GM21526 (cell line): Measurements from ENCODE around the gene SUPT5H.
A peak's percentile ranks its signal among the peaks of the same experiment; 100 is the strongest.

Experiments
- ATAC-seq: cut with Tn5 transposase; IDR thresholded peaks from one replicate; pipeline ENCODE4 v1.9.1; 2021; ENCODE audit warnings: moderate library complexity; ENCODE audit not compliant: unreplicated experiment, low FRiP score

SUPT5H gene

DNA sequence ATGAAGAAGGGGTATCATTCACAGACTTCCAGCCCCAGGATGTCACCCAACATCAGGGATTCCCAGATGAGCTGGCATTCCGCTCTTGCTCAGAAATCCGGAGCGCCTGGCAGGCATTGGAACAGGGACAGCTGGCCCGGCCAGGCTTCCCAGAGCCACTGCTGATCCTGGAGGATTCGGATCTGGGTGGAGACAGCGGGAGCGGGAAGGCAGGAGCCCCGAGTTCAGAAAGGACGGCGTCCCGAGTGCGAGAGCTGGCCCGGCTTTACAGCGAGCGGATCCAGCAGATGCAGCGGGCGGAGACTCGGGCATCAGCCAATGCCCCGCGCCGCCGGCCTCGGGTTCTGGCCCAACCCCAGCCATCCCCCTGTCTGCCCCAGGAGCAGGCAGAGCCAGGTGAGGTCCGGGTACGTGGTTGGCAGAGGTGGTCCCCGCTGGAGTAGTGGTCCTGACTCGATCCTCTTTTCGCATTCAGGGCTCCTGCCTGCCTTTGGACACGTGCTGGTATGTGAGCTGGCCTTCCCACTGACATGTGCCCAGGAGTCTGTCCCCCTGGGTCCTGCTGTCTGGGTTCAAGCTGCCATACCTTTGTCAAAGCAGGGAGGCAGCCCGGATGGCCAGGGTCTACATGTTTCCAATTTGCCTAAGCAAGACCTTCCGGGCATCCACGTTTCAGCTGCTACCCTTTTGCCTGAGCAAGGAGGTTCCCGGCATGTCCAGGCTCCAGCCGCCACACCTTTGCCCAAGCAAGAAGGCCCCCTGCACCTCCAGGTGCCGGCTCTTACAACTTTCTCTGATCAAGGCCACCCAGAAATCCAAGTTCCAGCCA is 21.9 kb upstream of the SUPT5H start:
- no peak for ATAC-seq

DNA sequence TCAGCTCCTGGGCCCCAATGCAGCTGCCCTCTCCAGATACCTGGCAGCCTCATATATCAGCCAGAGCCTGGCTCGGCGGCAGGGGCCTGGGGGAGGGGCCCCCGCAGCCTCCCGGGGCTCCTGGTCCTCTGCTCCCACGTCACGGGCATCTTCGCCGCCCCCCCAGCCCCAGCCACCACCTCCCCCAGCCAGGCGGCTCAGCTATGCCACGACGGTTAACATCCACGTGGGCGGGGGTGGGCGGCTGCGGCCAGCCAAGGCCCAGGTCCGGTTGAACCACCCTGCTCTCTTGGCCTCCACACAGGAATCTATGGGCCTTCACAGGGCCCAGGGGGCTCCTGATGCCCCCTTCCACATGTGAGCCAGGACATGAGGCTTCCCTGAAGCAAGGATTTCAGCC is 20.4 kb upstream of the SUPT5H start:
- no peak for ATAC-seq

DNA sequence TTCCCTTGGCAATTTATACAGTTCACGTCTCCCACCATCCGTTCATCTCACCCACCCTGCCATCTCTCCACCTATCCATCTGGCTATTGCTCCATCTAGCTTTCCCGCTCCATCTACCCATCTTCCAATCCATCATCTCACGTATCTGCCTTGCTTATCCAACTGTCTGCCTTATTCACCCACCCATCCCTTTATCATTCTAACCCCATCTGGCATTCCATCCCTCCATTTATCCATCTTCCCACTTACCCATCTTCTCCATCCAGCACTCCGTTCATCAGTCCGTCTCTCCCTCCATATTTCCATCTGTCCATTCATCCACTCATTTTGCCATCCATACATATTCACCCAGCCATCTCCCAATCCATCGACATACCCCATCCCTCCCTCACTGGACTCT is 19.6 kb upstream of the SUPT5H start:
- no peak for ATAC-seq

DNA sequence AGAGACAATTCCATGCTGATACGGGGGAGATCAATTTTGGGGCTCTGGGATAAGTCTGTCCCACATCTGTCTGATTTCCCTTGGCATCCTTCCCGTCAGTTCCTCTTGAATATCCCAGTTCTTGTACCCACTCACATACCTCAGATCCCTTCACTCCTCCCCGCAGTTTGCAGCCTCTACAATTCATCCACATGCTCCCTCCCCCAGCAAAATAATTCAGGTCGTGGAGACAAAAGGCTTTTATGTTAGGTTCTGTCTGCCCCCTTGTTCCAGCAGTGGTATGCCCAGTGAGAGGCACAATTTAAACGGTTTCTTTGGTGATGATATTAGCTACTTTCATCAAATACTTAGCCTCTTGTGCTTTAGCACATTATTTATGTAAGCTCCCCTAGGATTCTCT is 19.2 kb upstream of the SUPT5H start:
- no peak for ATAC-seq

DNA sequence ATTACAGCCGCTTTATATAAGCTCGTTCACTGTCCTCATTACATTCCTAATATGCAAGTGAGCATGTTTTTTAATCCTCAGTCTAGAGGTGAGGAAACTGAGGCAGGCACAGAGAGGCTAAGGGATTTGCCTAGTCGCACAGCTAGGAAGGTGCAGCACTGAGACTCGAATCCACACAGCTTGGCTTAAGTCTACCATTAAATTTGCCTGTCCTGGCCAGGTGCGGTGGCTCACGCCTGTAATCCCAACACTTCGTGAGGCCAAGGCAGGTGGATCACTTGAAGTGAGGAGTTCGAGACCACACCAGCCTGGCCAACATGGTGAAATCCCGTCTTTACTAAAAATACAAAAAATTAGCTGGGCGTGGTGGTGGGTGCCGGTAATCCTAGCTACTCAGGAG is 17.7 kb upstream of the SUPT5H start:
- no peak for ATAC-seq

DNA sequence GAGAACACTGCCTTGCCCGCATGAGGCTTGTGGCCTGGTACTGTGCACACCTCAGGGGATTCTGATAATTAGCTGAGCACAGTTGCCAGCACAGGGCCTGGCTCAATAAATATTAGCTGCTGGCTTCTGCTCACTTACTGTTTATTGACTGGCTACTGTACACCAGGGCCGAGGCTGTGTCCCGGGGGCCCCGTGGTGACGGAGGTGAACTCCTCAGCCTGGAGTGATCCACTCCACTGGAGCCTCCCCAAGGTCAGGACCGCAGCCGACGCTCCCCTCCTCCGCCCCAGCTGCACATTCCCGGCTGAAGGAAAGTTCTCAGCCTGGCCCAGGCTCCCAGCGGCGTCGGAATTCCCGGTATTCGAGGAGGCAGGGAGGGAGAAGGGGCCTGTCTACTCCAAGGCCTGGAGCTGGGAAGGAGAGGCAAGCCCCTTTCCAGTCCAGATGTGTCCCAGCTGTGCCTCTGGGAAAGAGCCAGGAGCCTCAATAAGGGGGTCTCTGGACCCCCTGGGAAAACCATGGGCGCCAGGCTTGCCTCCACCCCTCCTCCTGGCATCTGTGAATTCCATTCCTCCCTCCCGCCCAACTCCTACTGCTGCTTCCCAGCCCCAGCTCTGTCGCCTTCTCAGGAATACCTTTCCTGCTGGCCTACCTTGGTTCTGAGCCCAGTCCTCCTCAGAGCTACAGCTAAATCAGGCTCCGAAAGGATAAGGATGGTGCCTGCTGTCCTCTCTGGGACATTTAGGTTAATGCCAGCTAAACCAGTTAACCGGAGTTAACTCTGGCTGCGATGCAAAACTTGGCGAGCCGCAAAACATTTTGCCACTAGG is 16.9 kb upstream of the SUPT5H start:
- ATAC-seq: no peak

DNA sequence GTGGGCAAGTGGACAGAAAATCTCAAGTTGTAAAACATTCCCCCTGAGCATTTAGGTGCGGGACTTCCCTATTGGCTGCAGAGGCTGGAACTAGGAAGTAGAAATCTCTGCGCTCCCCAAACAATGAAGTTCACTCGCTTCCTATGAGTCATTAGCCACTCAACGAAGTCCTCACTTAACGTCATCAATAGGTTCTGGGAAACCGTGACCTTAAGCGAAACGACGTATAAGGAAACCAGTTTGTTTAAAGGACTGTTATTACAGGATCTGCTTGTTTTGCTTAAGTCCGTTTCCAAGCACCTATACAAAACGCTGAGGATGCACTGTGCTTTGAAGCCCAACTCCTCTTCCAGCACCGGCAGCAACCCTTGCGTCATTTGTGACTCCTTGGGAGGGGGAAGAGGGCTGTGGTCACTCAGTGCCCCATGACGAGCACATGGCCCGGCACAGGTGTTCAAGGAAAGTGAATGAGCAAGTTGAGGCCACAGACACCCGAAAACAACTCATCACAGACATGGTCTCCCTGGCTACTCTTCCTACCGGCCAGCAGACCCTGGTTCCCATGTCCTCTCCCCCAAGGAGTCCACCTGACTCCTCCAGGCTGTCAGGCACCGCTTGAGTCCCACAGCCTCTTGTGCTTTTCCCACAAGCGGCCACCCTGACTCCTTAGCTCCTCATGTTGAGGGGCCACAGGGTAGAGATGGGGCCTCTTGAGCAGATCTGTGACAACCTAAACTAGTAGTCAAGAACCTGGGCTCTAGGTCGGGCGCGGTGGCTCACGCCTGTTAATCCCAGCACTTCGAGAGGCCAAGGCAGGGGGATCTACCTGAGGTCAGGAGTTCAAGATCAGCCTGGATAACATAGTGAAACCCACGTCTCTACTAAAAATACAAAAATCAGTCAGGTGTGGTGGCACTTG is 14.4 kb upstream of the SUPT5H start:
- no peak for ATAC-seq

DNA sequence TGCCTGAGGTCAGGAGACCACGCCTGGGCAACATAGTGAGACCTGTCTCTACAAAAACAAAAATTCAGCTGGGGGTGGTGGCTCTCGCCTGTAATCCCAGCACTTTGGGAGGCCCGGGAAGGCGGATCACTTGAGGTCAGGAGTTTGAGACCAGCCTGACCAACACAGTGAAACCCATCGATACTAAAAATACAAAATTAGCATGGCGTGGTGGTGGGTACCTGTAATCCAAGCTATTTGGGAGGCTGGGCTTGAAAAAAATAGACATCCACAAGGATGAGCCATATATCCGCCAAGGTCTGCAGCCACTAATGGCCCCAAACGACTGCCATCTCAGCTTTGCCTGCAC is 12.7 kb upstream of the SUPT5H start:
- no peak for ATAC-seq

DNA sequence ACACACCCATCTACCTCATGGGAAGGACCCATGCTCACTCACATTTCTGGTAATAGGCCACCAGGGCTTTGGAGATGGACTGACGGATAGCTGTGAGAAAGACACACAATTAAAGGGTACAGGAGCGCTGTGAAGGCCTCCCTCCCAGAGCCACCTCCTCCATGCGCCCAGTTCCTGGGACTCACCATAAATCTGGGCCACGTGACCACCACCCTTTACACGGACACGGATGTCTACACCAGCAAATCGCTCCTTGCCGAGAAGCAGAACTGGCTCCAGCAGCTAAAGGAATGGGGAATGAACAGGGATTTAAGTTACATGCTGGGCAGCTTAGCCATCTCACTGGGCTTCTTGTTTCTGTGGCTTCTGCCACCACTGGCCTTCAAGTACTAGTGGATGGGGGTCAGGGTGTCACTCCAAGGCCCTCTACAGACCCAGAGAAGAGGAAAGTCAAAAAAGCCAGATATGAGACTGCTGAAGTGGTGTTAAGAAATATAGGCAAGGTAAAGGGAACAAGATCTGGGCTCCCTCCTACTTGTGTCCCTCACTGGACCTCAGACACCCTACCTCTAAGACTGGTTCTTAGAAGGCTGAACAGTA is 11.8 kb upstream of the SUPT5H start:
- ATAC-seq: no peak

DNA sequence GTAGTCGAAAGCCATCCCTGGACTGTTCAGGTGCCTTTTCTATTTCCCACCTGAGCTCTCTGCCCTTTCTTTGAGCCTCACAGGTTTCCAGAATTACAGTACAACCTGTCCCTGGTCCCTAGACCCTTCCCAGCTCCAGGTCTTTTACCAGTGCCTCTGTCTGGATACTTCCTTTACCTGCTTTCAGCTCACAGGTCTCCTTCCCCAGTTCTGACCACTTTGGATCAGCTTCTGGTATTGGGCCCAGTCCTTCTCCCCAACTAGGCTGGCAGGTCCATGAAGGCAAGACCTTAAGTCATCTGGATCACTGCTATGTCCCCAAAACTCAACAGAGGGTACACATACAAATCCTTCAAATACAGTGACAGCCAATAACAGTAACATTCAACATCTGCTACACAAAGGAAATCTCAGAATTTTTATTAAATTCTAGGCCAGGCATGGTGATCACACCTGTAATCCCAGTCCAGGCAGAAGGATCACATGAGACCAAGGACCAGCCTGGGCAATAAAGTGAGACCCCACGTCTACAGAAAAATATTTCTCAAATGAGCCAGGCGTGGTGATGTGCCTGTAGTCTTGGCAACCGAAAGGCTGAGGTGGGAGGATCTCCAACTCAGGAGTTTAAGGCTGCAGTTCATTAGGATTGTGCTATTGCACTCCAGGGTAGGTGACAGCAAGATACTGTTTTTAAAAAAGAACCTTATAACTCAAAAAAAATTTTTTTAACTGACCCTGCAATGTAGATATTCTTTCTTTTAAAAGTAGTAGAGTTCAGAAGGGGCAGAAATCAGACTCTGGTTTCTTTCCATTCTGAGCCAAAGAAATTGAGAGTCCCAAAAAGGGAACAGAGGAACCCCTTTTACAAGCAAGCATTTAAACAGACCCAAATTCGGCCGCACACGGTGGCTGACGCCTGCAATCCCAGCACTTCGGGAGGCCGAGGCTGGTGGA is 11.0 kb upstream of the SUPT5H start:
- no peak for ATAC-seq

DNA sequence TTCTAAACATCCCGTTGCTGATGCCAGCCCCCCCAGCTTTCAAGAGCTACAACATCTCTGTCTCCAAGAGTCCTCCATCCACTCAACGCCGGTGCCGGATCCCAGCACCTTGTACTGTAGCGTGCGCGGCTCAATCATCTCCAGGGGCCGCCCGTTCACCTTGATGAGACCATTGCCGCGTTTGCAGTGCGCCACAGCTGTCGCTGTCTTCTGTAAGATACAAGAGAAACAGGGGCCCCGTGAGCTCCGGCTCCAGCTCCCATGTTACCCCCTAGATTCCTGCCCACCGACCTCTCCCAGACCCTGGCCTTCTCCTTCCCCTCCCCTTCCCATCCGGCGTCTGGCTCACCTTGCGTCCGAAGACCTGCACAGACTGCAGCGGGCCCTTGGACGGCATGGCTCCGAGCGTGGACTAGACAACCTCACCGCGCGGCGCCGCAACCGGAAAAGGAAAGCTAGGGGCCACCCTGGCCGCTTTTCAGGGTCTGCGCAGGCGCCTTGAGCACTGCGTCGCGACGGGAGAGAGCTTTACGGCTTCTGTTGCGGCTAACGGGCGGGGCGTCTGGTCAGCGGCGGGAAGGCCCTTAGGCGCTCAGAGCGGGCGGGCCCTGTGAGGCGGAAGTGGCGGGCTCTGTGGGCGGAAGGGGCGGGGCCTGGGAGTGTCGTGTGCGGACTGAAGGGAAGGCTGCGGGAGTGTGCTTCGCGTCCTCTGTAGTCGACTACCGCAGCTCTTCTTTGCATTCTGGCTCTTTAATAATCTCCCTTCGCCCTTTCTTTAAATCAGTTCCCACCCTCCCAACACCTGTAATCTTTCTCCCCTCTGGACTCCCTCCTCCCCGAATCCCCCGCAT is 9.7 kb upstream of the SUPT5H start, which contains the start of gene RPS16:
TSS of gene RPS16 (minus strand) at position 451 of the 851 bp plus-strand sequence. CDS start at position 397, 54 bp downstream.
- ATAC-seq: peak; percentile 70

DNA sequence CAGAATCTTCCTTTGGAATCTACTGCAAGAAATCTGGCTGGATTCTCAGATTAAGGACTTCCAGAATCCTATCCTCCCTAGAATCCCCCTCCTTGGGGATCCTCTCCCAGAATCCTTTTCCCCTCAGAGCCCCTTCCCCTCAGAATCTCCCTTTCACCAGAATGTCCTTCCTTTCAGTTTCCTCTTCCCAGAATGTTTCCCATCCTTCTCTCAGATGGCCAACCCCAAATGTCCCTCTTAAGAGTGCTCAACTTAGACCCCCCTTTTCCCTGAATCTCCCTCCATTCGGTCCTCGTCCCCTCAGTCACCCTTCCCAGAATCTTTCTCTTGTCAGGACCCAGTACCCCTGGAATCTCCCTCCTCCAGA is 9.0 kb upstream of the SUPT5H start:
- no peak for ATAC-seq

DNA sequence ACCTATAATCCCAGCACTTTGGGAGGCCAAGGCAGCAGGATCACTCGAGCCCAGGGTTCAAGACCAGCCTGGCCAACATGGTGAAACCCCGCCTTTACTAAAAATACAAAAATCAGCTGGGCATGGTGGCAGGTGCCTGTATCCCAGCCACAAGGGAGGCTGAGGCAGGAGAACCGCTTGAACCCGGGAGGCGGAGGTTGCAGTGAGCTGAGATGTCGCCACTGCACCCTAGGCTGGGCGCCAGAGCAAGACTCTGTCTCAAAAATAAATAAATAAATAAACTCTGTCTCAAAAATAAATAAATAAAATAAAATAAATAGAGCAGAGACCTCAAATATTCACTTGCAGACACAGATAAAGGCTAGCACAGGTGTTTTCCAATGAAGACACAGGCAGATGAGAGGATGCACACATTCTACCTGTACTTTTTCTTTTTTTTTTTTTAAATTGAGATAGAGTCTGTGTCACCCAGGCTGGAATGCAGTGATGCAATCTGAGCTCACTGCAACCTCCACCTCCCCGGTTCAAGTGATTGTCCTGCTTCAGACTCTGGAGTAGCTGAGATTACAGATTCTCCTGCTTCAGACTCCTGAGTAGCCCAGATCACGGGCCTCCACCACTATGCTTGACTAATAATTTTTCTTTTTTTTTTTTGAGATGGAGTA is 7.0 kb upstream of the SUPT5H start:
- ATAC-seq: no peak

DNA sequence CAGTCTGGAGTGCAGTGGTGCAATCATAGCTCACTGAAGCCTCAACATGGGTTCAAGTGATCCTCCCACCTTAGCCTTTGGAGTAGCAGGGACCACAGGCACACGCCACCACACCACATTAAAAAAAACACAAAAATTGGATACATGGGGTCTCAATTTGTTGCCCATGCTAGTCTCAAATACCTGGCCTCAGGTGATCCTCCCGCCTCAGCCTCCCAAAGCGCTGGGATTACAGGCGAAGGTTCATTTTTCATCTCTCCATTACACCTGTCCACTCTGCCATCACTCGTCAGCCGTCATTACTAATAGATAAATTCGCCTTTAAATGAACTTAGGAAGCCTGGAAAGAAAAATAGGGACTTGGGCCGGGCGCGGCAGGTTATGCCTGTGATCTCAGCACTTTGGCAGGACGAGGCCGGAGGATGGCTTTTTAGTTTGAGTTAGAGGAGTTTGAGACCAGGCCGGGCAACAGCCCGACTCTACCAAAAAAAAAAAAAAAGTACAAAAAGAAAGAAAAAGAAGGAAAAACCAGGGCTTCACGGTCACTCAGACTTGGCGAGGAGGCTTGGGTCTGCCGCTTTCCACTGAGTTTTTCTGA is 685 bp upstream of the SUPT5H start:
- ATAC-seq: no peak

DNA sequence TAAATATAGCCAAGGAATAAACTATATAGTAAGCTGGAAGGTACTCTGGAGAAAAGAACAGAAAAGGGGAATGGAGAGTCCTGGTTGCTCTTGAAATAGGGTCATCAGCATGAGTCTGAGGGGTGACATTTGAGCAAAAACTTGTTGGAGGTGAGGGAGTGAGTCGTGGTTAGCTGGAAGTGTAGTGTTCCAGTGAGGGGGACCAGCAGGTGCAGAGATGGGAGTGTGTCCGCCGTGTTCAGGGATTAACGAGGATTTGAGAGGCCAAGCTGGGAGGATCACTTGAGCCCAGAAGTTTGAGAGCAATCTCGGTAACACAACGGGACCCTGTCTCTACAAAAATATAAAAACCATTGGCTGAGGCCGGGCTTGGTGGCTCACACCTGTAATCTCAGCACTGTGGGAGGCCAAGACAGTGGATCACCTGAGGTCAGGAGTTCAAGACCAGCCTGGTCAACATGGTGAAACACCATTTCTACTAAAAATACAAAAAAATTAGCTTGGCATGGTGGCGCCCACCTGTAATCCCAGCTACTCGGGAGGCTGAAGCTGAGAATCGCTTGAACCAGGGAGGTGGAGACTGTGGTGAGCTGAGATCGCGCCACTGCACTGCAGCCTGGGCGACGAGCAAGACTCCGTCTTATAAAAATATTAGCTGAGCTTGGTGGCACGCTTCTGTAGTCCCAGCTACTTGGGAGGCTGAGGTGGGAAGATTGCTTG is 1.1 kb downstream of the SUPT5H start:
- no peak for ATAC-seq

DNA sequence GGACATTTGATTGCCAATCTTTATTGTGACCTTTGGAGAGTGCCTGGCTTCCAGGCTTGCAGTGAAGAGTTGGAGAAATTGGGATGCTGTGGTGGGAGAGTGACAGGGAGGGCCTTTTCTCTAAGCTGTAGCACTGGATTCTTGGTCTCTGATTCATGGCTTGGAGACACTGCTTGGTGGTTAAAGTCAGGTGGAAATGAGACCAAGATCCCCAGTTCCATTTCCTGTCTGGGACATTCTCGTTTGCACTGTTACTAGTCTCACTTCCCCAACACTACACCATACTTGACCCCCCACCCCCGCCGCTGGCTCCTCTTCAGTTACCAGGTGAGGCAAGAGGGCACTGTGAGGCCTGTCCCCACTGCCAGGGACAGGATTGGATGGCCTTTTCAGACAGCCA is 2.9 kb downstream of the SUPT5H start:
- no peak for ATAC-seq
